Middle frontal gyrus (tissue), 1 donor: Measurements from ENCODE around the gene TTC13.

Experiments used
- DNase-seq: peaks from one replicate; pipeline ENCODE4 v3.0.0-alpha.2; 2015; ENCODE audit warnings: low spot score; ENCODE audit errors: extremely low spot score

Gene TTC13

DNA sequence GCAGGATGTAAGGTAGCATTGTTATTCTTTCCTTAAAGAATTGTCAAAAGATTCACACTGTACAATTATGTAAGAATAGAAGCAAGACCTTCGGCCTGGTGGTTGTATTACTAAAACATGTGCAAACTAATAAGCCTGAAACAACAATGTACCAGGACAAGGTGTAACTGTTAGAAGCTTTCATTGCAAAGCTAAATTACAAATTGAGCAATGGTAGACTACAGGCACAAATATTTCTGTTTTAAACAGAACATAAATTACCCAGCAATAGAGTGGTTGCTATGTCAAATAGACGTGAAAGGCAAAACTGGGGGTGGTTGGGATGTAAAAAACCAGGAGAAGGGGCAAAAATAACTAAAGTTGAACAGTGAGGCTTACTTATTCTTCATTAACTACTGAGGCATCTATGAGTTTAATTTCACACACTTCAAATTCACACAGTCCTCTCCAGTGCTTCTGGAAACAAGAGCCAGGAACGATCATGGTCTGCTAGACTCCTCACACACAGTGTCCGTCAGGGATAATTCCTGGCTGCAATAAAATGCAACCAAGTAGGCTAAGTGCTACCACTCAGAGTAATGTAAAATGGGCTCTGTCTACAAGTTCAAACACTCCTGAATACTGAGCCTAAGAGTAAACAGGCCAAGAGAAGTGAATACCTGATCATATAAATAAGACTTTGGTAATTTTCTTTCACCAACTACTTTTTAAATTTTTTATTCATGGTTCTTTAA is 71.0 kb downstream of the TTC13 start:
- no peak for DNase-seq

DNA sequence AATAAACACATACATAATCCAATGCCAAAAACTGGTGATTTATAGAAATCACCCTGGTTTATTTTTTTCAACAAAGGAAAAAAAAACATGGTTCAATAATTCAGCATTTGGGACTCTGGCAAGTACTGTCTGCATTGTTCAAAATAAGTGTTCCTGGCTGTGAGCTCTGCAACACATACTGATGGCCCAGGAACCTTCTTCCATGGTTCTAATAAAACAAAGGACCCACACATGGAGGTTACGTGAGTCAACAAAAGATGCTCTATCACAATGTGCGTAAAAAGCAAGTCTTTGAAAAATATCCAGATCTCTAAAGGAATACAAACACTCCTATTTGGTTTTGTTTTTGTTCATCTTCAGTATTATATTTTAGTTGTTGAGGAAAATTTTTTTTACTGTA is 72.4 kb downstream of the TTC13 start:
- no peak for DNase-seq

DNA sequence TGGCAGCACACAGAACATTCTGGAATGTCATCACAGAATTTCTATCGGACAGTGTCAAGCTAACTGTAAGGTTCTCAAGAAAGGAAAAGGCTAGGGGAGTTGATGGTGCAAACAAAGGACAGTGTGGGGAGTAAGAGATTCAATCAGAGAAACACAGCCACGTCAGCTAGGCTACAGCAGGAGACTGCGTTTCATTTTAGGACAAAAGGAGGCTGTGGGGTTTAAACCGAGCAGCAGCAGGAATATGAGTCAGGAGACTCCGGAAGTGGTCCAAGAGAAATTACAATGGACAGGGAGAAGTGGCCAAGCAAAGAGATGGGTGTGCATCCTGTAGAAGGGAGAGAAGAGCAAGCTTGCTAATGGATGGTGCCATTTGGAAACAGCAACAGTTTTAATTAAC is 72.9 kb downstream of the TTC13 start:
- no peak for DNase-seq

DNA sequence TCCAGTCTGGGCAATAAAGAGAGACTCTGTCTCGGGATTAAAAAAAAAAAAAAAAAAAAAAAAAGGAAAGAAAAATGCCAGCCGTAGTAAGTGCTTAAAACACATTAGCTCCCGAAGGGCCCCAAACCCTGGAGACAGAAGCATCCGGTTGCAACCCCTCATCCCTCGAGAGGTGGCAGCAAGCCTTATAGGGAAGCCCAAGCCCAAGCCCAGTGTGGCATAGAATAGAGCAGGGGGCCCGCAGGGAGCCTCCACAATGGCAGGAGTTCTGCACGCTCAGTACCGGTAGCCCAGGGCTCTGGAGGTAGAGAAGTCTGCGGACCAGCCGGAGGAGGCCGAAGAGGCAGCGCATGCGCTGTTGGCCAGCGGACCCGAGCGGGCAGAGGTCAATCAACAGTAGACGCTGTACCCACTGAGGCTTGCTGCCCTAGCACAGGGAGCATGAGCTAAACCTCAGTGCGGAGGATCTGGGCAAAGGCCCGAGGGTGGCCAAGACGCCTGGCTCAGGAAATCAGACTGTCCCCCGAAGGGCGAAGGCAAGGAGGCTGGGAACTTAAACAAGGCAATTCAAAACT is 76.2 kb downstream of the TTC13 start:
- no peak for DNase-seq

DNA sequence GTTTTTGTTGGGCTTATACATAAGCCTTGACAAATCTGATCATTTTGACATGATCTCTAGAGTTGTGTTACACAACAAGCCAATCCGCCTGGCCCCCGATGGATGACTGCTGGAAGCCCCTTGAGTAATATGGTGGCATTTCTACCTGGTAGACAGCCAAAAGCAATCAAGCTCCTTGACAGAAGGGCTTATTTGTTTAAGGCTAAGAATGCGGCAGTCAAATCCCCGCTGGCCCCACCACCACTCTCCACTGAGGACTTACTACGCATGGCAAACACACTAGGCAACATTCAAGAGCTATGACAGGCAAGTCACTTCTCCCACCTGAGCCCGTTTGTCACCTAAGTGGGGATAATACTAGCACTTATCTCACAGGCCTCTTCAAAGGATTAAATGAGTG is 77.0 kb downstream of the TTC13 start:
- DNase-seq = no peak

DNA sequence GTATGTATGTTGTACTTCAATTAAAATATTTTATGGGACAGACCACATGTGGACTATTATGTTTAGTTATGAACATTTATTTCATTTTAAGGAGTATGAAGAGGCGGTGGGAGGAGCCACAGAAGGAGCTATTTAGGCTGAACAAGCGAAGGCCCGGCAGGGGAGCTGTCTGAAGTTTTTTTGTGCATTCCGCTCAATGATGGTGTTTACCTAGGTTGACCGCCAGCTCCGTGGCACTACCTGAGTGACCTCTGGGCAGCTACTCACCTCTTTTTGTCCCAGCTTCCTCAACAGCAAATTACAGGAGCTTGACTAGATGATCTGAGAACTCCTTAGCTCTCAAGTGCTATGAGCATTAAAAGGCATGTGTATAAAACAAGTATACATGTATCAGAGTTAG is 77.7 kb downstream of the TTC13 start:
- no peak for DNase-seq

DNA sequence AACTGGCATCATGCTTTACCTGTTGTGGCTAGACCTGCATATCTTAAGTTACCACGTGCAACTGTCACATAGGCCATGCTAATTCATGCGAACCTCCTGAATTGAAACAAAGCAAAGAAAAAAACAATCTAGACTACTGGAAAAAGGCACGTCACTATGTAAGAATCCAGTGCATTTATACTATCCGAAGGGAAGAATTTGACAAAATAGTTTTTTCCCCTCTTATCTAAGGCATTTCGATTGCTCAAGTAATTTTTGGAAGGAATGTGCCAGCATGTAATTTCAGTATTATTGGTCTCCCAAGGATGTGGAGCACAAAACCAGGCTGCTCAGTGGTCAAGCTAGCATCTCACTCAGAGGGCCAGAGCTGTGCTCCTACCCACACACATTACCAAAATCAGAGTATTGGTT is 78.8 kb downstream of the TTC13 start:
- no peak for DNase-seq

DNA sequence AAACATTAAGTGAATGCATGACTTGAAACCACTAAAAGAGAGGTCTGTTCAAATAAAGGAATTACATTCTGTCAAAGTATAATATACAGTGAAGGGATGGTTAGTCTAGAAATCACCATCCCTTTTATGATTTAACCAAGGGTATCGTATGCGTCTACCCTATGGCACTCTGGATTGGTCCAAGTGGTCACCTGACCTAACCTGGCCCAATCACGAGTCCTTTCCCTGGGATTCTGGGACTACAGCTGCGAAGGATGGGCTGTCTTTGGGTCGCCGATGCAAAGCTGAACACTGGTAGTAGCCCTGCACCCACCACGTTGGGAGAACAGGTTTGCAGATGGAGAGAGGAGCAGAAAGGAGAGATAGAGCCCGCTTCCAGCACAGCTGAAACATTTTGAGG is 79.9 kb downstream of the TTC13 start:
- DNase-seq = no peak

DNA sequence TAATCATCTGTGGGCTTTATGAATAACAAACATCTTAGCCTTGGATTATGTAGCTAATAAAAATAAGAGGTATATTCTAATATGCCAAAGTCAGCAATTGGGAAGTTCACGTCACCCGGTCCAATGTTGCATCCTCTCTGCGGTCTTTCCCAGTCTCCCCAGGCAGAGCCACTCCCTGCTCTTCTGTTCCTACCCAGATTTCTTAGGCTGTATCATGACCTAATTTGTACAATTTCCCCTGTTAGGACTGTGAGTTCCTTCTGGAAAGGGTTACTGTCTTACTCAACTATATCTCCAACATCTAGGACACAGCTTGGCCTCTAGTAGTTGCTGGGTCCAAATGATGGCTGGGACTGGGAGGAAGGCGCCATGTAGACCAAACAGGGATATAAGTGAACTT is 80.5 kb downstream of the TTC13 start:
- DNase-seq = no peak

DNA sequence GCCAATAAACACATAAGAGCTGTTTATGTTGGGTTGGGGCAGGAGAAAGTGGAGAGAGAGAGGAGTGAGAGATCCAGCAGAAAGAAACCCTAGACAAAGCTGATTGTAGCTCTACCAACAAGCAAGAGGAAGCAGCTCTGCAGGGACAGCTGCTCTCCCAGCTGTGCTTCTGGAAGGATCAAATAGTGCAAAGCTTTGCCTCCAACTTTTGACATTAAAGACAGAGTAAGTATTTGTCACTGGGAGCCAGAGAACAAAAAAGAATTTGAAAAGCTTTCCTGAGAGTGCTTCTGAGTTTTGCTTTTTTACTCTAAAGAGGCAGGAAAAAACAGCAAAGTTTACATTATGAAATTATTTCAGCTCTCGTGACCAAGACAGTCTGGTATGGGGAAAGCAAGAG is 81.9 kb downstream of the TTC13 start:
- no peak for DNase-seq

DNA sequence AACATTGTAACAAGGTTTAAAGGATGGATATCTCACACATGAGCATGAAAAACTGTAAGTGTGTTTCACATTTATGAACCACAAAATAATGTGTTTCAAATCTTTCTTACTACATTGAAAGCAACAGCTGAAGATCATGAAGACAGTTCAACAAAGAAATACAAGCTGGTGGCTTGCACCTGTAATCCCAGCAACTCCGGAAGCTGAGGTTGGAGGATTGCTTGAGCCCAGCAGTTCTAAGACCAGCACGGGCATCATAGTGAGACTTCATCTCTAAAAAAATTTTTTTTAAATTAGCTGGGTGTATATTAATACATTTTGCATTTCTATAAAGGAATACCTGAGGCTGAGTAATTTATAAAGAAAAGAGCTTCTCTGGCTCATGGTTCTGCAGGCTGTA is 83.2 kb downstream of the TTC13 start:
- no peak for DNase-seq

DNA sequence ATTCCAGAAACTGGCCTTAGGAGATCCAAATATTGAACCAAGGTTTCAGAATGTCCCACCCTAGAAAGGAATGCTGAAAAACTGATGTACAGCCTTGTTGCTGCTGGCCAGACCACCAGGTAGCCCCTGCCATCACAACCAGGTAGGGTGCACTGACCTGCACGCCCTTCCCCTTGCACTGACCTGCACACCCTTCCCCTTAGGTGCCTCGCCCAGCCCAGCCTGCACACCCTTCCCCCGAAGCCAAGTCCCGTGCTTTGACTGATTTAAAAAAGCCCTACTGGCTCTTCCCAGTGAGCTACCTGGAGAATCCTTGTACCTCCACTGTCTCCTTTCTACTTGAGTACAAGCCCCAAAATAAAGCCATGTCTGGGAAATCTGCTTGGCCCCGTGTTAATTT is 84.0 kb downstream of the TTC13 start:
- no peak for DNase-seq

DNA sequence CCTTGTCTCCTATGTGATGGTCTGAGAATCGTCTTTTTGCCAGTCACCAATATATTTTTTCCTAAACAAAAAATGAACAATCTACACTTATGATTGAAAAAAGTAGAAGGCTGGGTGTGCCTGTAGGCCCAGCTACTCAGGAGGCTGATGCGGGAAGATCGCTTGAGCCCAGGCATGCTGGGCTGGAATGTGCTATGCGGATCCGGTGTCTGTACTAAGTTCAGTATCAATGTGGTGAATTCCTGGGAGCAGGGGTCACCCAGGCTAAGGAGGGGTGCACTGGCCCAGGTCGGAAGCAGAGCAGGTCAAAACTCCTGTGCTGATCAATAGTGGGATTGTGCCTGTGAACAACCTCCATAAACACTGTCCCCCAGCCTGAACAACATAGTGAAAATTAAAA is 84.6 kb downstream of the TTC13 start:
- no peak for DNase-seq

DNA sequence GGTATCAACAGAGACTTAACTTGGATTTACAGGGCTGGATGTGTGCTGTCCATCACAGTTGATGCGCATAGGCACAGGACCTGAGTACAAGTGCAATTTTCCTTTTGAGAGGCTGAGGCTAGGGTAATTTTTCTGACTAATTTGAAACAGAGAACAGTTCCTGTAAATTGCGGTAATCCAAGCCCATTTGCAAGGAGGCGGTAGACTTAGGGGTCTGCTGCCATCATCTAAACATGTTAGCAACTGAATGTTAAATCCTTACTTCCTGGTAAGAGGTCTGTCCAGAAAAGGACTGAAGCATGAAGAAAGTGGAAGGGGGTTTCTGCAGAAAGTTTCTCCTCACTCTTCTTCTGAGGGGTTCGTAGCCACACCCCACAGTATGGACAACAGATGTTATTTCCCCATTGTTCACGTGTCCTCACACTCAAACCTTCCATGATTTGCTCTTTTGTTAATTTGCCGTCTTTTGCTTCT is 86.6 kb downstream of the TTC13 start:
- no peak for DNase-seq

DNA sequence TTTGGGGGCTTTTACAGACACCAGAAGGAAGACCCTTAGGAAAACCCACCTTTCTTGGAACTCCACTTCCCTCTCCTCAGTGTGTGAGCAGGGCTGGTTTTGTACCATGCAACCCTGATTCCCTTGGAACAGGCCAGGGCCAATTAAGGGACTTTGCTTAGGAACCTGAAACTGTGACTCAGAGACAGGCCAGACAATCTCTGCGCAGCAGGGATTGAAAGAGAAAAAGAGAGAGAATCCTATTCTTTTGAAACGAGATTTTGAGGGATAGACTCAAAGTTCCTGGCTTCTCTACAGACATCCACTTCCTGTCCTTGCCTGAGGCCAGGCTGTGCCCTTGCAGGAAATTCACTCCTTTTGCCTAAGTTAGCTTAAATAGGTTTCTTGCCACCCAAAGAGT is 87.2 kb downstream of the TTC13 start:
- no peak for DNase-seq

DNA sequence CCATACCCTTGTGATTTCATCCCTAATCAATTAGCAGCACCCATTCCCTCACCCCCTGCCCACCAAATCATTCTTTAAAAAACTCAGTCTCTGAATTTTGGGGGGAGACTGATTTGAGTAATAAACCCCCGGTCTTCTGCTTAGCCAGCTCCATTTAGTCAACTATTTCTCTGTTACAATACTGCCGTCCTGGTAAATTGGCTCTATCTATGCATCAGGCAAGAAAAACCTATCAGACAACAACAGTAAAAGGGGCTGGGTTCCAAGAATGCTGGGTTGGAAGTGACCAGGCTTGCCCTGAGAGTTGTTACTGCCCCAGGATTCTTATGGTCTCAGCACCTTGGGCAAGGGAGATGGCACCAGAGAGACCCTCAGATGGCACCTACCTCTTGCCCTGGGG is 94.0 kb downstream of the TTC13 start:
- DNase-seq = no peak

DNA sequence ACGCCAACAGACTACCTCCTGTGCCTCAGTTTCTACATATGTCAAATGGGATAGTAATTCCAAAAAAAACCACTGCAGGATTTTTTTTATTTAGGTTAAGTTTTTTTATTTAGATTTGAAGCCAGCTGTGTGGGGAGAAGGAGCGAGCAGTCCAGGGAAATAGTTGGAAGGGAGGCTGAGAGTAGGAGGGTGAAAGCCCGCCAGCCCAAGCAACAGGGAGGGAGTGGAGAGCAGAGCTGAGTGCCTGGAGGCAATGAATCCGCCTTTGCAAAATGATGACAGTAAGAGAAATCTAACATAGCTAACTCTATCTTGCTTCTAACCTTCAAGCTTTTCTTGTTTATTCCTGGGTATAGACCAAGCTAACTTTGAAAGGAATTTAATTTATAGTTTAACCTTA is 94.7 kb downstream of the TTC13 start:
- DNase-seq = no peak

DNA sequence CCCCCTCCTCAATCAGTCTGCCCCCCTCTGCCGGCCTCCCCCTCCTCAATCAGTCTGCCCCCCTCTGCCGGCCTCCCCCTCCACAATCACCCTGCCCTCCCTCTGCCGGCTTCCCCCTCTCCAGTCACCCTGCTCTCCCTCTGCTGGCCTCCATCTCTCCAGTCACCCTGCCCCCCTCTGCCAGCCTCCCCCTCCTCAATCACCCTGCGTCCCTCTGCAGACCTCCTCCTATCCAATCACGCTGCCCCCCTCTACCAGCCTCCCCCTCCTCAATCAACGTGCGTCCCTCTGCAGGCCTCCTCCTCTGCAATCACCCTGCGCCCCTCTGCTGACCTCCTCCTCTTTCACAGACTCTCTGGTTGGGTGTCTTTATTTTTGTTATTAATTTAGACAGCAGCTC is 98.9 kb downstream of the TTC13 start:
- DNase-seq = no peak

DNA sequence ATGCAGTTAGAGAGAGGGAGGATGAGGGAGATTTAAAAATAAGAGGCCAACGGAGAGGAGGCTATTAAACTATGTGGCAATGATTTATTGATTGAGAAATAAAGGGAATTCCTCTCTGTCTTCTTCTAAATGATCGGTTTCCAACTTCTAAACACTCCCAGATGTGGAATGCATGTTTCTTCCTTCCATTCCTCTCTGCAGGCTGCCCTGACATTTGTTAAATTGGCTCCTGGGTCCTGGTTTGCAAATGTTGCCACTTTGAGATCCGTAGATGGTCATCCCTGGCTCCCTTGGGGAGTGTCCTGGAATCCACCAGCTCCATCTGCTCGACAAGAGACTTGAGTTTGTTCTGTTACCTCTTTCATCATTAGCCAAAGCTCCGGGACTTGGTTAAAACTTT is 100.1 kb downstream of the TTC13 start:
- no peak for DNase-seq

DNA sequence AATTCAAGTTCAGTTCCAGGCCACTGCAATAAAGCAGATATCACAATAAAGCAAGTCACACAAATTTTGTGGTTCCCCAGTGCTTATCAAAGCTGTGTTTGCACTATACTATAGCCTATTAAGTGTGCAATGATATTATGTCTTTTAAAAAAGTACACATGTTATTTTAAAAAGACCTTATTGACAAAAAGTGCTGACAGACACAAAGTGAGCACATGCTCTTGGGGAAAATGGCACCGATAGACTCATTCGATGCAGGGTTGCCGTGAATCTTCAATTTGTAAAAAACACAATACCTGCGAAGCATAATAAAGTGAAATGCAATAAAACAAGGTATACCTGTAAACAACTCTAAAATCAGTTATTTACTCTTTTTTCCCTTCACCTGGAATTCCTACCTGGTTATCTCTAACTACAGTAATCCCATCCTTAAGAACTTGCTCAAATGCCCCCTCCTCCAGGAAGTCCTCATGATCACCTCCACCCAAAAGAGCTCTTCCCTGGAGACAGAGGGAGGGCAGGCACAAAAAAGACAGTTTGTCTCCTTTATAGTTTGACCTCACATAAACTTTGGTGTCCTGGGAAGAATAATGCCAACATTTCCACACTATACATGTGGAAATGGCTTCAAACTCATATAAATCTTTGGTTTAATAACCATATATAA is 100.6 kb downstream of the TTC13 start:
- DNase-seq = no peak

DNA sequence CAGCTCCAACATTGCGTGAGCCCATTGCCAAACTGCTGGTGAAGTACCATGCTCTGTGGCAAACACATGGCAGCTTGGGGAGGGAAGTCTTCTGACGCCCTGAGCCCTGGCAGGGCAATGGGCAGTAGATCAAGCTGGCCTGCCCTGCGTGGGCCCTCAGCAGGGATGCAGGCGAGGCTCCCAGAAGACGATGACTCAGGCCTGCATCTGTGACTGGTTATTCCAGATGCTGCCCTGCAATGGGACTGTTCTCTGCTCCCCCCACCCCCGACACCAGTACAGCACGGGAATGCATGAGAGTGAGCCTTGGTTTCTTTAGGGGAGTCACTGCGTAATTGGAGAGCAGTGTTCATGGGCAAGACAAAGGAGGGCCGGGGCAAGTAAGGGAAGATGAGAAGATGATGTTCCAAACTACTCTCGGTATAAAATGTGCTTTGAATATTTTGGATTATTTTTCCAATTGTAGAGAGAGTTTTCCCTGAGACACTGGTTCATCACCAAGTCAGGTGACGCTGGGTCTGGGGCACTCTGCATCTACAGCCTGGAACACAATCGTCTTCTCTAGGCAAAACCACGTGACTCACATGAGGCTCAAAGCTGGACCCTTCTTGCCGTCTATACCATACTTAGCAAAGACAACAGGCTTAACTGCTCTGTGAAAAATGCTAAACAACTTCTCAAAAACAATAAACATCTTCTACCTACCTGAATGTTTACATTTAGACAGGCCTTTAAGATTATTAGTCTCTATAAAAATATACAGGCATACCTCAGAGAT is 101.3 kb downstream of the TTC13 start:
- DNase-seq = no peak

DNA sequence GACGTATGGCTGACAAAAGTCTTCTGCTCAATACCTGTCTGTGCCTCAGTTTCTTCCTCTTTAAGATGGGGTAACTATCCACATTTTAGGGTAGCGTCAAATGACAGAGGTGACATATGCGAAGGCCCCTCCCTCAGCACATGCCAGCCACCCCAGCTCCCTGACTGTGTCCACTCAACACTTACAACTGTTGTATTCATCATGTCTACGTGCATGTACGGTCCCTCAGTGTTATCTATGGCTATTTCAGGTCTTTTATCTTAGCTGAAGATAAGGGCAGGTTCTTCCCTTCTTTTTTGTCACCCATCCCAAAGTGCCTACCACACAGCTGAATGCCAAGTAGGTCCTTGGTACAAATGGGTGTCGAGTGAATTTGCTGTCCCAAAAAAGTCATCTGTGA is 102.0 kb downstream of the TTC13 start:
- DNase-seq = no peak
